C4-2B (cell line): ENCODE results near the gene TMUB1.

Experiments used
- ZFX ChIP-seq: fragments of 450-650 bp; IDR thresholded peaks from 2 replicates; pipeline ENCODE4 v1.6.1; 2017
- TF ChIP-seq, protein P1 (sequence below): fragments of 450-650 bp; conservative IDR thresholded peaks from 2 replicates; pipeline ENCODE4 v1.5.1; 2017; ENCODE audit warnings: mild to moderate bottlenecking

DNA sequence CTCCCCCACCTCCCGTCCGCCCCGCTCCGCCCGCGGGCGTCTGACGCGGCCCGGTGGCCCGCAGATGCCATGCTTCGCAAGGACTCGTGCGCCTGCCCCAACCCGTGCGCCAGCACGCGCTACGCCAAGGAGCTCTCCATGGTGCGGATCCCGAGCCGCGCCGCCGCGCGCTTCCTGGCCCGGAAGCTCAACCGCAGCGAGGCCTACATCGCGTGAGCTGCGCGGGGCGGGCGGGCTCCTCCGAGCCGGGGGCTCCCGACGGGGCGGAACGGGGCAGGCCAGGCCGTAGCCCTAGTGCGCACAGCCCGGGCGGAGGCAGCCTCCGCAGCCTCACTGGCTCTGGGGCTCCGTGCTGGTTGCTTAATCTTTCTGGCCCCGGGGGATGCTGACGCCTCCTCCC is 32.2 kb downstream of the TMUB1 start:
- TF ChIP-seq, protein P1, sequence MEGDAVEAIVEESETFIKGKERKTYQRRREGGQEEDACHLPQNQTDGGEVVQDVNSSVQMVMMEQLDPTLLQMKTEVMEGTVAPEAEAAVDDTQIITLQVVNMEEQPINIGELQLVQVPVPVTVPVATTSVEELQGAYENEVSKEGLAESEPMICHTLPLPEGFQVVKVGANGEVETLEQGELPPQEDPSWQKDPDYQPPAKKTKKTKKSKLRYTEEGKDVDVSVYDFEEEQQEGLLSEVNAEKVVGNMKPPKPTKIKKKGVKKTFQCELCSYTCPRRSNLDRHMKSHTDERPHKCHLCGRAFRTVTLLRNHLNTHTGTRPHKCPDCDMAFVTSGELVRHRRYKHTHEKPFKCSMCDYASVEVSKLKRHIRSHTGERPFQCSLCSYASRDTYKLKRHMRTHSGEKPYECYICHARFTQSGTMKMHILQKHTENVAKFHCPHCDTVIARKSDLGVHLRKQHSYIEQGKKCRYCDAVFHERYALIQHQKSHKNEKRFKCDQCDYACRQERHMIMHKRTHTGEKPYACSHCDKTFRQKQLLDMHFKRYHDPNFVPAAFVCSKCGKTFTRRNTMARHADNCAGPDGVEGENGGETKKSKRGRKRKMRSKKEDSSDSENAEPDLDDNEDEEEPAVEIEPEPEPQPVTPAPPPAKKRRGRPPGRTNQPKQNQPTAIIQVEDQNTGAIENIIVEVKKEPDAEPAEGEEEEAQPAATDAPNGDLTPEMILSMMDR: no peak
- TF ChIP-seq ZFX: no peak
